Neural cell (in vitro differentiated cells): ENCODE results near the gene ZBTB25. TPM values are rescaled to one million over a fixed set of nuclear protein-coding genes. Genes with fewer than 3 reads are reported as not detected.

Experiments used
- H2AFZ ChIP-seq: fragments of 200-600, 300-800 bp; sonication (generic), shearing (Covaris generic); 2 replicates; pipeline ENCODE4 v1.6.0; 2014; ENCODE audit warnings: low read depth, mild to moderate bottlenecking, antibody characterized with exemption, low read length, moderate library complexity
- H3F3A ChIP-seq: fragments of 200-600 bp; shearing (Covaris generic); 2 replicates; pipeline ENCODE4 v1.6.1; 2016; ENCODE audit warnings: mild to moderate bottlenecking, moderate library complexity, mixed read lengths, antibody characterized with exemption, low read length; ENCODE audit not compliant: insufficient read depth, poor library complexity, severe bottlenecking
- H3K27ac ChIP-seq: fragments of 200-600, 300-800 bp; sonication (generic), shearing (Covaris generic); 2 replicates; pipeline ENCODE4 v1.5.1; 2014; ENCODE audit warnings: mild to moderate bottlenecking, low read length, moderate library complexity
- H3K27me3 ChIP-seq: fragments of 300-800, 200-600 bp; sonication (generic), shearing (Covaris generic); 2 replicates; pipeline ENCODE4 v1.6.0; 2014; ENCODE audit warnings: mild to moderate bottlenecking, low read depth, low read length, moderate library complexity; ENCODE audit not compliant: insufficient read depth
- H3K36me3 ChIP-seq: fragments of 300-800, 200-600 bp; sonication (generic), shearing (Covaris generic); 2 replicates; pipeline ENCODE4 v1.5.1; 2014; ENCODE audit warnings: mild to moderate bottlenecking, antibody characterized with exemption, low read length, moderate library complexity; ENCODE audit not compliant: insufficient read depth
- H3K4me2 ChIP-seq: fragments of 300-800, 200-600 bp; sonication (generic), shearing (Covaris generic); 2 replicates; pipeline ENCODE4 v1.6.0; 2014; ENCODE audit warnings: mild to moderate bottlenecking, low read length
- H3K4me3 ChIP-seq: fragments of 300-800, 200-600 bp; sonication (generic), shearing (Covaris generic); 2 replicates; pipeline ENCODE4 v1.5.1; 2014; ENCODE audit warnings: mild to moderate bottlenecking, low read length, moderate library complexity
- H3K79me2 ChIP-seq: fragments of 200-600 bp; shearing (Covaris generic); replicated peaks from 2 replicates; pipeline ENCODE4 v1.6.0; 2014; ENCODE audit warnings: mild to moderate bottlenecking, low read length, moderate library complexity; ENCODE audit not compliant: insufficient read depth
- H3K9ac ChIP-seq: fragments of 300-800, 200-600 bp; sonication (generic), shearing (Covaris generic); 2 replicates; pipeline ENCODE4 v1.6.1; 2016; ENCODE audit warnings: mild to moderate bottlenecking, low read length, mixed read lengths
- H3K9me2 ChIP-seq: fragments of 200-600 bp; shearing (Covaris generic); 2 replicates; pipeline ENCODE4 v1.6.1; 2016; ENCODE audit warnings: mild to moderate bottlenecking, low read length, mixed read lengths; ENCODE audit not compliant: insufficient read depth
- H3K9me3 ChIP-seq: fragments of 200-600, 300-800 bp; sonication (generic), shearing (Covaris generic); 2 replicates; pipeline ENCODE4 v1.6.1; 2016; ENCODE audit warnings: mild to moderate bottlenecking, mixed run types, low read length, moderate library complexity, mixed read lengths
- H4K20me1 ChIP-seq: fragments of 200-600 bp; shearing (Covaris generic); 2 replicates; pipeline ENCODE4 v1.6.1; 2016; ENCODE audit warnings: mild to moderate bottlenecking, mixed run types; ENCODE audit not compliant: insufficient read depth
- CTCF ChIP-seq: fragments of 450-650 bp; IDR thresholded peaks from 2 replicates; pipeline ENCODE4 v1.5.1; 2014; ENCODE audit warnings: antibody characterized with exemption, mild to moderate bottlenecking, moderate library complexity; ENCODE audit not compliant: poor library complexity, severe bottlenecking
- EP300 ChIP-seq: fragments of 450-650 bp; conservative IDR thresholded peaks from 2 replicates; pipeline ENCODE4 v1.6.1; 2014; ENCODE audit warnings: antibody characterized with exemption, mild to moderate bottlenecking, moderate library complexity; ENCODE audit not compliant: poor library complexity, severe bottlenecking
- EZH2 ChIP-seq: fragments of 200-600, 300-800 bp; shearing (Covaris generic), sonication (generic); IDR thresholded peaks from 2 replicates; pipeline ENCODE4 v1.6.1; 2014; ENCODE audit warnings: antibody characterized with exemption, low read length, borderline replicate concordance, mild to moderate bottlenecking; ENCODE audit not compliant: insufficient read depth, poor library complexity, severe bottlenecking
- MXI1 ChIP-seq: fragments of 450-650 bp; conservative IDR thresholded peaks from 2 replicates; pipeline ENCODE4 v1.6.1; 2014; ENCODE audit warnings: antibody characterized with exemption, mild to moderate bottlenecking; ENCODE audit not compliant: poor library complexity, severe bottlenecking
- POLR2AphosphoS5 ChIP-seq: IDR thresholded peaks from 2 replicates; pipeline ENCODE4 v1.6.1; 2012
- RAD21 ChIP-seq: fragments of 450-650 bp; conservative IDR thresholded peaks from 2 replicates; pipeline ENCODE4 v1.6.1; 2014; ENCODE audit warnings: antibody characterized with exemption, mild to moderate bottlenecking, moderate library complexity
- REST ChIP-seq: IDR thresholded peaks from 2 replicates; pipeline ENCODE4 v1.6.1; 2012; ENCODE audit warnings: borderline replicate concordance
- SMC3 ChIP-seq: fragments of 450-650 bp; conservative IDR thresholded peaks from 2 replicates; pipeline ENCODE4 v1.6.1; 2014; ENCODE audit warnings: antibody characterized with exemption, mild to moderate bottlenecking, moderate library complexity; ENCODE audit not compliant: poor library complexity
- TAF1 ChIP-seq: IDR thresholded peaks from 2 replicates; pipeline ENCODE4 v1.6.1; 2012; ENCODE audit warnings: low read depth
- polyA plus RNA-seq: library from polyadenylated mRNA; depleted of rRNA; stranded (reverse); fragments of >200 nt; gene quantifications from 2 replicates; pipeline ENCODE4 v1.2.3, GENCODE V29; 2014

The ZBTB25 gene
- polyA plus RNA-seq, 1 donor from 2014 or later = 5.3 TPM

GRCh38 chr14:64450255-64450654, 53.4 kb downstream of the ZBTB25 start:
- no peaks in the 10 kb centered on the region for H3F3A ChIP-seq
- H3K4me2 ChIP-seq = no peak overlapping the region
- no peak overlapping the region for H3K4me3 ChIP-seq
- no peaks in the 10 kb centered on the region for H3K9me2 ChIP-seq
- no peak overlapping the region for H2AFZ ChIP-seq
- H3K79me2 ChIP-seq = no peaks in the 10 kb centered on the region
- no peaks in the 10 kb centered on the region for H3K36me3 ChIP-seq
- no peaks in the 10 kb centered on the region for H4K20me1 ChIP-seq
- TF ChIP-seq EZH2 = no peak
- TF ChIP-seq CTCF = no peak
- TF ChIP-seq RAD21 = no peak
- TF ChIP-seq MXI1 = no peak
- TF ChIP-seq POLR2AphosphoS5 = no peak
- TF ChIP-seq TAF1 = no peak
- TF ChIP-seq REST = no peak
- TF ChIP-seq EP300 = no peak
- no peak for TF ChIP-seq SMC3
- H3K9ac ChIP-seq = no peak overlapping the region
- H3K27me3 ChIP-seq = no peaks in the 10 kb centered on the region
- H3K9me3 ChIP-seq = no peaks in the 10 kb centered on the region
- no peak overlapping the region for H3K27ac ChIP-seq

GRCh38 chr14:64447876-64448670, 55.6 kb downstream of the ZBTB25 start:
- Histone ChIP-seq H4K20me1 (no peaks in the 10 kb centered on the region), H3K4me2 (no peak overlapping the region), H3F3A (no peaks in the 10 kb centered on the region), H3K36me3 (no peaks in the 10 kb centered on the region), H2AFZ (no peak overlapping the region), H3K79me2 (no peaks in the 10 kb centered on the region), H3K9me2 (no peaks in the 10 kb centered on the region), H3K9me3 (no peaks in the 10 kb centered on the region), H3K4me3 (no peak overlapping the region), H3K27ac (no peak overlapping the region), H3K9ac (no peak overlapping the region), H3K27me3 (no peaks in the 10 kb centered on the region)
- no peak for TF ChIP-seq SMC3
- no peak for TF ChIP-seq EZH2
- TF ChIP-seq CTCF = no peak
- TF ChIP-seq REST = no peak
- TF ChIP-seq POLR2AphosphoS5 = no peak
- TF ChIP-seq RAD21 = no peak
- TF ChIP-seq EP300 = no peak
- no peak for TF ChIP-seq MXI1
- no peak for TF ChIP-seq TAF1
